Measurements from ENCODE around the gene POU6F2. TPM values are rescaled to one million over a fixed set of nuclear protein-coding genes. Genes with fewer than 3 reads are reported as not detected.

POU6F2 gene
- total RNA-seq, 1 donor from 2014 or later: 0.78 TPM

- no peak overlapping the region for H3K27ac ChIP-seq
- H3K36me3 ChIP-seq: no peaks in the 10 kb centered on the region
- intact Hi-C loops (cut with DNase I): no loop called here
- no peak for TF ChIP-seq CTCF (IDR thresholded peaks at IDR 0.05)
- no peaks in the 10 kb centered on the region for H3K4me1 ChIP-seq
- no peak overlapping the region for H3K4me3 ChIP-seq
- no peak for DNase-seq
- H3K27me3 ChIP-seq: no peaks in the 10 kb centered on the region
- ATAC-seq: no peak
- no peaks in the 10 kb centered on the region for H3K9me3 ChIP-seq
Observed at GRCh38 chr7:39145283-39145682, 167.6 kb downstream of the POU6F2 start.

- Histone ChIP-seq H3K36me3 (no peaks in the 10 kb centered on the region), H3K9me3 (no peaks in the 10 kb centered on the region), H3K4me3 (no peak overlapping the region), H3K4me1 (no peaks in the 10 kb centered on the region), H3K27me3 (no peaks in the 10 kb centered on the region), H3K27ac (no peak overlapping the region)
- no peak for TF ChIP-seq CTCF (IDR thresholded peaks at IDR 0.05)
- DNase-seq (no peak), ATAC-seq (no peak)
- intact Hi-C loops (cut with DNase I): no loop called here
Observed at GRCh38 chr7:39145935-39146334, 168.2 kb downstream of the POU6F2 start.

DNA sequence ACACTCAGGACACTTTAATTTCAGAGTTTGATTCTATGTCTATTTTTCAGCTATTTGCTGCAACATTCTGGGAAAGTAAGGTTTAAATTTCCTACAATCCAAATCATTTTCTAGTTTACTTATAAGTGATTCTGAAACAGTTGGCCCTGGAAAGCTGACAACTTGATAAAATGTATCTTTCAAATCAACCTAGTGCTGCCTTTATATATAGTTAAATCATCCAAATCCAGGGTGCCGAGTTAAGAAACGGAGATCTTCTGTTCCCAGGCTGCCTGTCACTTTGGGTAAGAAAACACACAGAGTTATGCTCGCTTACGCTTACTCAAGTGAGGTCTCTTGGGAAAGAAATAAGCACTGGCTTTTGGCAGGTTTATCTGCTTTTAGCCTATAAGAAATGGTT is 175.0 kb downstream of the POU6F2 start:
- ATAC-seq (no peak), DNase-seq (no peak)
- intact Hi-C loops (cut with DNase I): no loop called here
- H3K27me3 ChIP-seq: no peaks in the 10 kb centered on the region
- H3K9me3 ChIP-seq: no peaks in the 10 kb centered on the region
- no peak overlapping the region for H3K27ac ChIP-seq
- H3K4me1 ChIP-seq: no peaks in the 10 kb centered on the region
- TF ChIP-seq CTCF (IDR thresholded peaks at IDR 0.05): no peak
- H3K4me3 ChIP-seq: no peak overlapping the region
- no peaks in the 10 kb centered on the region for H3K36me3 ChIP-seq

DNA sequence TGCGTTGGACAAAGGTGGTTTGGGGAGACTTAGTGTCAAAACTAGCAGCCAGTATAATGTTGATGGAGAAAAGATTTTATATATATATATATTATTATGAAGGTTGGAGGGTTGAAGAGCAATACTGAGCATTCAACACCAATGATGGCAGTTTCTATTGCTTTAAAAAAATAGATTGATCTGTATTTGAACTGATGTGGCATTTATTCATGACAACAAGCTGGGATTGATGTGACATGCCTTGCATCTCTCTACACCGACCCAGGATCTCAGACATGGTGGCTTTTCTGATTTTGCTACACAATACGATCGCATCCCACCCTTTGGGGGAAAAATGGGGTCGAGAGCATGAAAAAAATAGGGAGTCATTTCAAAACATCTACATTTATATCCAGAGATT is 175.4 kb downstream of the POU6F2 start:
- H3K4me3 ChIP-seq: no peak overlapping the region
- H3K27ac ChIP-seq: no peak overlapping the region
- H3K36me3 ChIP-seq: no peaks in the 10 kb centered on the region
- no peak for TF ChIP-seq CTCF (IDR thresholded peaks at IDR 0.05)
- ATAC-seq: no peak
- no peaks in the 10 kb centered on the region for H3K9me3 ChIP-seq
- DNase-seq: no peak
- intact Hi-C loops (cut with DNase I): no loop called here
- H3K4me1 ChIP-seq: no peaks in the 10 kb centered on the region
- no peaks in the 10 kb centered on the region for H3K27me3 ChIP-seq

- H3K4me3 ChIP-seq: no peak overlapping the region
- no peaks in the 10 kb centered on the region for H3K4me1 ChIP-seq
- no peak for DNase-seq
Observed at GRCh38 chr7:39153647-39154046, 175.9 kb downstream of the POU6F2 start.

More at GRCh38 chr7:39153647-39154046, 175.9 kb downstream of the POU6F2 start:
- ATAC-seq: no peak
- H3K27ac ChIP-seq: no peak overlapping the region
- H3K9me3 ChIP-seq: no peaks in the 10 kb centered on the region
- no peak for TF ChIP-seq CTCF (IDR thresholded peaks at IDR 0.05)
- no peaks in the 10 kb centered on the region for H3K36me3 ChIP-seq
- no peaks in the 10 kb centered on the region for H3K27me3 ChIP-seq
- intact Hi-C loops (cut with DNase I): no loop called here

Measured in upper lobe of right lung (tissue), 1 donor.